Measurements from ENCODE around the gene VWA3A.
"Not testable (repeated sequence)": the region's sequence is repeated elsewhere in the genome, so short reads cannot be mapped to it uniquely, and the experiment has no call there.

DNA sequence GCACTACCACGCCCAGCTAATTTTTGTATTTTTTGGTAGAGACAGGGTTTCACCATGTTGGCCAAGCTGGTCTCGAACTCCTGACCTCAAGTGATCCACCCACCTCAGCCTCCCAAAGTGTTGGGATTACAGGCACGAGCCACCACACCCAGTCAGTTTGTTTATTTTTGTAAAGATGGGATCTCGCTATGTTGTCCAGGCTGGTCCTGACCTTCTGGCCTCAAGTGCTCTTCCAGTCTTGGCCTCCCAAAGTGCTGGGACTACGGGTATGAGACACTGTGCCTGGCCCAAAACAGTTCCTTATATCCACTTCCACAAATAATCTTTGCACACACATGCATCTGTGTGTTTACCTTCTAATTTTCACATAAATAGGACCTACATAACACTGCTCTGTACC is 19.3 kb downstream of the VWA3A start:
- TF ChIP-seq, protein P1, sequence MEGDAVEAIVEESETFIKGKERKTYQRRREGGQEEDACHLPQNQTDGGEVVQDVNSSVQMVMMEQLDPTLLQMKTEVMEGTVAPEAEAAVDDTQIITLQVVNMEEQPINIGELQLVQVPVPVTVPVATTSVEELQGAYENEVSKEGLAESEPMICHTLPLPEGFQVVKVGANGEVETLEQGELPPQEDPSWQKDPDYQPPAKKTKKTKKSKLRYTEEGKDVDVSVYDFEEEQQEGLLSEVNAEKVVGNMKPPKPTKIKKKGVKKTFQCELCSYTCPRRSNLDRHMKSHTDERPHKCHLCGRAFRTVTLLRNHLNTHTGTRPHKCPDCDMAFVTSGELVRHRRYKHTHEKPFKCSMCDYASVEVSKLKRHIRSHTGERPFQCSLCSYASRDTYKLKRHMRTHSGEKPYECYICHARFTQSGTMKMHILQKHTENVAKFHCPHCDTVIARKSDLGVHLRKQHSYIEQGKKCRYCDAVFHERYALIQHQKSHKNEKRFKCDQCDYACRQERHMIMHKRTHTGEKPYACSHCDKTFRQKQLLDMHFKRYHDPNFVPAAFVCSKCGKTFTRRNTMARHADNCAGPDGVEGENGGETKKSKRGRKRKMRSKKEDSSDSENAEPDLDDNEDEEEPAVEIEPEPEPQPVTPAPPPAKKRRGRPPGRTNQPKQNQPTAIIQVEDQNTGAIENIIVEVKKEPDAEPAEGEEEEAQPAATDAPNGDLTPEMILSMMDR (IDR thresholded peaks at IDR 0.05): not testable (repeated sequence)
- not testable (repeated sequence) for TF ChIP-seq SIN3A (IDR thresholded peaks at IDR 0.05; ENCODE audit: borderline replicate concordance, insufficient read depth, low read depth, low read length)

All from Panc1 (cell line).